K562 (cell line): Measurements from ENCODE around the gene GABARAPL1. TPM values are rescaled to one million over a fixed set of nuclear protein-coding genes. Genes with fewer than 3 reads are reported as not detected.
A peak's percentile ranks its signal among the peaks of the same experiment; 100 is the strongest.

Experiments used
- ATAC-seq: fragments of 200-7000 bp; cut with Tn5 transposase; 3 replicates; pipeline ENCODE4 v1.9.1; 2020; ENCODE audit warnings: moderate library complexity
- Bru-seq: library from RNA; stranded (reverse); fragments of 400-500 nt; gene quantifications from one replicate; lab custom pipeline; 2021; lab: Mats Ljungman, UMichigan
- BruChase-seq, 2 experiments: library from RNA; stranded (reverse); fragments of 400-500 nt; gene quantifications; one replicate each; lab custom pipeline; 2021; lab: Mats Ljungman, UMichigan
- BruUV-seq: library from RNA; stranded (reverse); fragments of 400-500 nt; replicated peaks from 2 replicates; lab custom pipeline; 2021; lab: Mats Ljungman, UMichigan
- CTCF ChIA-PET: fragments of 300-600 bp; formaldehyde crosslinking; extraction: SDS; loops from one replicate; lab custom pipeline; 2021; ENCODE audit warnings: low intra/inter-chr PET ratio; lab: Yijun Ruan, JAX
- POLR2A ChIA-PET: fragments of 300-600, 350-650 bp; sonication (Branson Sonifier 250); formaldehyde crosslinking; extraction: SDS; loops from one replicate; lab custom pipeline; 2021; ENCODE audit warnings: antibody characterized with exemption, inconsistent platforms; lab: Yijun Ruan, JAX
- DNase-seq, 4 experiments: peaks; one replicate each; pipeline versions ENCODE4 v3.0.0 to v3.0.0-alpha.2; 2011 to 2018; ENCODE audit warnings: low spot score in 3 of 4, mixed read lengths in 3 of 4; ENCODE audit errors: extremely low read depth in 1 of 4
- FAIRE-seq: peaks from 2 replicates; lab custom pipeline; 2011; peaks lifted over from hg19 to GRCh38; lab: Jason Lieb, UNC
- H2AFZ ChIP-seq: 2 replicates; pipeline ENCODE4 v1.6.0; 2011; ENCODE audit warnings: low read depth, low read length, control low read depth, inconsistent platforms
- H3K27ac ChIP-seq: fragments of 200-600 bp; 3 replicates; pipeline ENCODE4 v1.8.0; 2011; ENCODE audit warnings: low read depth, mild to moderate bottlenecking, control low read depth, inconsistent platforms, low read length, moderate library complexity, mixed read lengths; ENCODE audit errors: extremely low read depth
- H3K27me3 ChIP-seq, 2 experiments: fragments of 300-600 bp in 1 of 2; 2 replicates in 1 of 2; 3 replicates in 1 of 2; pipeline versions ENCODE4 v1.6.0 to v1.8.0; 2011; ENCODE audit warnings: inconsistent platforms in 2 of 2, low read length in 2 of 2, mild to moderate bottlenecking in 1 of 2, mixed read lengths in 1 of 2, moderate library complexity in 1 of 2; ENCODE audit not compliant: control insufficient read depth in 2 of 2, insufficient read depth in 2 of 2
- H3K36me3 ChIP-seq: fragments of 300-600 bp; 3 replicates; pipeline ENCODE4 v1.8.0; 2011; ENCODE audit warnings: mild to moderate bottlenecking, low read length, inconsistent platforms; ENCODE audit not compliant: control insufficient read depth, insufficient read depth
- H3K4me1 ChIP-seq, 2 experiments: fragments of 200-600 bp in 1 of 2; replicated peaks in 1 of 2; 2 replicates in 1 of 2; 3 replicates in 1 of 2; pipeline versions ENCODE4 v1.5.1 to v1.8.0; 2011; ENCODE audit warnings: inconsistent platforms in 2 of 2, low read length in 2 of 2, mild to moderate bottlenecking in 1 of 2, mixed read lengths in 1 of 2, moderate library complexity in 1 of 2; ENCODE audit not compliant: control insufficient read depth in 2 of 2, insufficient read depth in 2 of 2
- H3K4me2 ChIP-seq: 2 replicates; pipeline ENCODE4 v1.6.1; 2011; ENCODE audit warnings: low read length, control low read depth, inconsistent platforms, mixed read lengths; ENCODE audit not compliant: insufficient read depth
- H3K4me3 ChIP-seq: fragments of 200-600 bp; sonication (generic), shearing (Covaris generic); 2 replicates; pipeline ENCODE4 v1.5.1; 2016; ENCODE audit warnings: control low read depth, inconsistent platforms
- H3K79me2 ChIP-seq: fragments of 200-600 bp; 3 replicates; pipeline ENCODE4 v1.8.0; 2011; ENCODE audit warnings: low read length, inconsistent platforms; ENCODE audit not compliant: control insufficient read depth, insufficient read depth
- H3K9ac ChIP-seq, 2 experiments: 2 replicates each; pipeline versions ENCODE4 v1.6.0 to v1.6.1; 2011; ENCODE audit warnings: low read depth in 2 of 2, low read length in 2 of 2, control low read depth in 1 of 2, inconsistent platforms in 1 of 2, mild to moderate bottlenecking in 1 of 2, mixed read lengths in 1 of 2; ENCODE audit not compliant: insufficient read depth in 1 of 2
- H3K9me1 ChIP-seq: one replicate; pipeline ENCODE4 v1.6.0; 2011; ENCODE audit warnings: inconsistent platforms, mild to moderate bottlenecking, low read length, moderate library complexity; ENCODE audit not compliant: control insufficient read depth, insufficient read depth
- H3K9me3 ChIP-seq: replicated peaks from 2 replicates; pipeline ENCODE4 v1.5.1; 2011; ENCODE audit warnings: low read depth, low read length, inconsistent platforms; ENCODE audit not compliant: control insufficient read depth, insufficient read depth
- H4K20me1 ChIP-seq: replicated peaks from 2 replicates; pipeline ENCODE4 v1.6.1; 2011; ENCODE audit warnings: low read length, inconsistent platforms, mixed read lengths; ENCODE audit not compliant: control insufficient read depth, insufficient read depth
- ETV5 ChIP-seq: sonication (generic); formaldehyde crosslinking; IDR thresholded peaks from 2 replicates; pipeline ENCODE4 v1.4.0; 2020; ENCODE audit warnings: low read depth, mild to moderate bottlenecking, missing genetic modification reagents
- MEF2A ChIP-seq: IDR thresholded peaks from 2 replicates; pipeline ENCODE4 v1.6.1; 2011; ENCODE audit warnings: low read depth, mild to moderate bottlenecking, low read length, moderate library complexity; ENCODE audit not compliant: control insufficient read depth
- MEIS2 ChIP-seq: fragments of 450-650 bp; IDR thresholded peaks from 2 replicates; pipeline ENCODE4 v1.6.1; 2014; ENCODE audit warnings: mild to moderate bottlenecking; ENCODE audit not compliant: partially characterized antibody
- NR2C2 ChIP-seq, 2 experiments: fragments of 200-800 bp in 1 of 2; sonication (Bioruptor generic) in 1 of 2; sonication (generic) in 1 of 2; formaldehyde crosslinking in 1 of 2; IDR thresholded peaks; 2 replicates each; pipeline versions ENCODE4 v1.6.1 to v1.8.0; 2016 to 2022; ENCODE audit warnings: mild to moderate bottlenecking in 1 of 2, missing compliant biosample characterization in 1 of 2, missing genetic modification characterization in 1 of 2, missing genetic modification reagents in 1 of 2
- PML ChIP-seq: IDR thresholded peaks from 2 replicates; pipeline ENCODE4 v1.6.1; 2012; ENCODE audit warnings: low read length, inconsistent platforms
- SMAD3 ChIP-seq: fragments of 450-650 bp; formaldehyde crosslinking; conservative IDR thresholded peaks from 2 replicates; pipeline ENCODE4 v1.4.0; 2020; ENCODE audit warnings: mild to moderate bottlenecking
- ZBTB12 ChIP-seq: fragments of 250-450 bp; sonication (Bioruptor Pico); IDR thresholded peaks from 2 replicates; pipeline ENCODE4 v1.4.0; 2020
- ZNF280B ChIP-seq: fragments of 250-450 bp; sonication (Bioruptor Pico); IDR thresholded peaks from 2 replicates; pipeline ENCODE4 v1.5.1; 2021; ENCODE audit warnings: mild to moderate bottlenecking
- ZNF311 ChIP-seq: fragments of 250-450 bp; sonication (Bioruptor Pico); IDR thresholded peaks from 2 replicates; pipeline ENCODE4 v1.4.0; 2020; ENCODE audit warnings: mild to moderate bottlenecking, moderate library complexity
- ZNF518B ChIP-seq: fragments of 250-450 bp; sonication (Bioruptor Pico); IDR thresholded peaks from 2 replicates; pipeline ENCODE4 v1.5.0; 2021; ENCODE audit warnings: mild to moderate bottlenecking, moderate library complexity
- WGBS: fragments of 100-300 bp; shearing (Covaris generic); methylation state at CpG from one replicate; pipeline ENCODE4 v1.1.6; 2016; ENCODE audit warnings: low coverage, mixed read lengths; ENCODE audit not compliant: insufficient coverage; ENCODE audit errors: missing lambda C conversion rate; 5-methylcytosine and 5-hydroxymethylcytosine counted together
- in situ Hi-C: fragments of 300-500 bp; cut with MboI; formaldehyde crosslinking; loops from 4 replicates; pipeline ENCODE4 v1.15.0; 2018; ENCODE audit warnings: inconsistent platforms, mixed read lengths
- intact Hi-C: fragments of 100-400 bp; cut with micrococcal nuclease; formaldehyde crosslinking; loops from 2 replicates; pipeline ENCODE4 v1.14.2; 2022
- long read RNA-seq, 3 experiments: library from polyadenylated mRNA in 2 of 3; library from RNA in 1 of 3; unstranded in 2 of 3; stranded (forward) in 1 of 3; transcript quantifications; one replicate each; pipeline ENCODE4 v2.0.0, GENCODE V29; 2019 to 2022
- polyA minus RNA-seq, 3 experiments: library from RNA; depleted of rRNA, polyadenylated mRNA; stranded (reverse); fragments of >200 nt; gene quantifications; 2 replicates each; pipeline ENCODE4 v1.2.3, GENCODE V29; 2011
- polyA plus RNA-seq, 8 experiments: library from polyadenylated mRNA; depleted of rRNA in 4 of 8; stranded (reverse) in 5 of 8; unstranded in 3 of 8; fragments of >200 nt; fragmentation: Nextera tagmentation in 2 of 8; fragmentation: Illumina TruSeq in 1 of 8; extraction: Ambion mirVana in 2 of 8; extraction: Trizol in 1 of 8; gene quantifications; 2 replicates each; pipeline versions ENCODE4 v1.2.1 to v1.2.3, GENCODE V29; 2011 to 2014; ENCODE audit warnings: inconsistent platforms in 1 of 8, missing spikeins in 1 of 8
- total RNA-seq, 7 experiments: library from RNA; depleted of rRNA in 6 of 7; stranded (reverse); fragments of >200 nt in 6 of 7; fragmentation: Illumina TruSeq in 2 of 7; extraction: Trizol in 2 of 7; gene quantifications; 2 replicates each; pipeline versions ENCODE4 v1.2.1 to v1.2.3, GENCODE V29; 2011 to 2021; ENCODE audit warnings: low replicate concordance in 1 of 7

GABARAPL1 gene
- total RNA-seq (2011; cell fraction: chromatin; rRNA removed; ENCODE audit: low replicate concordance), result 8.9 and 12.1 TPM in 2 replicates
- total RNA-seq (2011; cell fraction: nucleolus; rRNA removed), result 8.7 and 12.1 TPM in 2 replicates
- 13.8 and 16.3 TPM in 2 replicates for total RNA-seq (2011; cell fraction: nucleoplasm; rRNA removed)
- total RNA-seq (2014; rRNA removed) (8.8 and 10.1 TPM in 2 replicates), total RNA-seq (2014; rRNA removed; fragmentation: Illumina TruSeq; extraction: Trizol) (11.6 and 15.3 TPM in 2 replicates), total RNA-seq (2015; rRNA removed; fragmentation: Illumina TruSeq; extraction: Trizol) (5.5 TPM in 2 replicates), total RNA-seq (2021) (10.6 and 11.7 TPM in 2 replicates), polyA plus RNA-seq (2011; rRNA removed) (11.0 and 15.7 TPM in 2 replicates), polyA plus RNA-seq (2014; fragmentation: Illumina TruSeq; extraction: Trizol) (15.9 and 17.9 TPM in 2 replicates), polyA plus RNA-seq (2014; fragmentation: Nextera tagmentation; extraction: Ambion mirVana) (1 to 10 TPM; 2.3 to 3.2 TPM), polyA plus RNA-seq (2014; rRNA removed) (11.3 and 11.7 TPM in 2 replicates), polyA minus RNA-seq (2011; rRNA and poly(A)+ RNA removed) (7.7 and 9.1 TPM in 2 replicates), Bru-seq, nascent RNA (percentile 71 among the genes with signal in this experiment), BruChase-seq, experiment 1, labeled RNA remaining after a 2-hour chase (percentile 72 among the genes with signal in this experiment), BruChase-seq, experiment 2, labeled RNA remaining after a 6-hour chase (percentile 78 among the genes with signal in this experiment)
- polyA plus RNA-seq (2011; cell fraction: cytosol; rRNA removed), result 6.1 and 8.0 TPM in 2 replicates
- polyA plus RNA-seq (2011; cell fraction: nucleus; rRNA removed), result 11.3 and 13.2 TPM in 2 replicates
- polyA plus RNA-seq (2012), result 10.7 and 19.8 TPM in 2 replicates
- polyA minus RNA-seq (2011; cell fraction: cytosol; rRNA and poly(A)+ RNA removed), result 3.6 and 5.4 TPM in 2 replicates
- polyA minus RNA-seq (2011; cell fraction: nucleus; rRNA and poly(A)+ RNA removed), result 4.2 and 5.9 TPM in 2 replicates
- long read RNA-seq, experiment 1, transcript GABARAPL1-201 (4 exons, 1,957 nt), result major isoform, 5 of 17 reads
- long read RNA-seq, experiment 1, partial matches to known transcripts, result 2 of 17 reads
- long read RNA-seq, experiment 1, other reads (novel, unspliced or antisense), result 9 of 17 reads
- long read RNA-seq, experiment 2, transcript GABARAPL1-201 (4 exons, 1,957 nt), result major isoform, 8 of 19 reads
- long read RNA-seq, experiment 2, partial matches to known transcripts, result 7 of 19 reads
- long read RNA-seq, experiment 2, other reads (novel, unspliced or antisense), result 2 of 19 reads
- long read RNA-seq, experiment 3, partial matches to known transcripts, result 0 of 3 reads
- long read RNA-seq, experiment 3, other reads (novel, unspliced or antisense), result 1 of 3 reads

GRCh38 chr12:10212739-10213131, at the start of gene GABARAPL1:
TSS of gene GABARAPL1 (plus strand) at chr12:10212877. CDS start at chr12:10213130, 253 bp downstream.
- DNase-seq (peak; percentile 66 to 77 (median 74)), ATAC-seq (peak; percentile 78), FAIRE-seq (peak; percentile 29)
- Histone ChIP-seq H3K9ac (peak within 1 kb of the TSS; percentile 85 to 91), H3K4me3 (peak within 1 kb of the TSS; percentile 81), H4K20me1 (no peaks in the 10 kb centered on the region), H3K27ac (peak within 1 kb of the TSS; percentile 88), H3K27me3 (no peaks in the 10 kb centered on the region), H3K9me1 (no peaks in the 10 kb centered on the region), H2AFZ (peak within 1 kb of the TSS; percentile 82), H3K79me2 (peaks cover 18% of the 10 kb centered on the region), H3K4me2 (peak within 1 kb of the TSS; percentile 86), H3K9me3 (no peaks in the 10 kb centered on the region), H3K4me1 (peaks cover 12 to 22% of the 10 kb centered on the region in 2 experiments), H3K36me3 (no peaks in the 10 kb centered on the region)
- in situ Hi-C loops, result no loop called here
- 0% methylated on average over 13 of the region's 35 CpGs for WGBS
- BruUV-seq, result no TSS peak
- CTCF ChIA-PET, result no interaction called here
- intact Hi-C loops, result no loop called here
- POLR2A ChIA-PET, result interaction anchor here (0.6 to 1.5 kb wide), 5 partner anchors 10 to 510 kb away, joined by 3 to 6 read pairs (median 3); no protein-coding TSS in a partner anchor
- TF ChIP-seq ETV5 (no peak), NR2C2 (CRISPR knock-in tag; IDR thresholded peaks at IDR 0.05) (no peak), NR2C2 (tag; IDR thresholded peaks at IDR 0.05) (no peak; the same call in 1 of the 2 replicates), MEIS2 (no peak), ZNF518B (no peak), SMAD3 (CRISPR knock-in tag) (no peak), MEF2A (no peak), ZNF280B (no peak), PML (no peak), ZBTB12 (CRISPR knock-in tag) (0 out of 2 replicates have a peak, but pooled peaks have one; percentile 54), ZNF311 (CRISPR knock-in tag) (no peak)
